Small intestine (tissue), 7 donors: Measurements from ENCODE around the gene THSD4. TPM values are rescaled to one million over a fixed set of nuclear protein-coding genes. Genes with fewer than 3 reads are reported as not detected.

ENCODE experiments used
- DNase-seq, 2 donors: peaks; one replicate each; pipeline versions ENCODE4 v3.0.0 to v3.0.0-alpha.2; 2013
- FAIRE-seq: peaks from 2 replicates; lab custom pipeline; 2012; peaks lifted over from hg19 to GRCh38; lab: Jason Lieb, UNC
- H3K27ac ChIP-seq, 3 donors: one replicate each; pipeline ENCODE4 v1.5.1; 2013; ENCODE audit warnings: low read length in 2 of 3, mild to moderate bottlenecking in 2 of 3, control low read depth in 1 of 3, inconsistent platforms in 1 of 3, low read depth in 1 of 3, moderate library complexity in 1 of 3
- H3K27me3 ChIP-seq, 3 donors: one replicate each; pipeline ENCODE4 v1.6.1; 2013; ENCODE audit warnings: low read length in 3 of 3, inconsistent platforms in 1 of 3; ENCODE audit not compliant: control insufficient read depth in 3 of 3, insufficient read depth in 3 of 3
- H3K36me3 ChIP-seq, 3 donors: one replicate each; pipeline ENCODE4 v1.6.1; 2013; ENCODE audit warnings: low read length in 3 of 3, inconsistent platforms in 1 of 3, low read depth in 1 of 3, mild to moderate bottlenecking in 1 of 3, moderate library complexity in 1 of 3; ENCODE audit not compliant: control insufficient read depth in 3 of 3, insufficient read depth in 2 of 3
- H3K4me1 ChIP-seq, 3 donors: one replicate each; pipeline ENCODE4 v1.6.1; 2013; ENCODE audit warnings: low read length in 2 of 3, inconsistent platforms in 1 of 3, low read depth in 1 of 3, mild to moderate bottlenecking in 1 of 3, moderate library complexity in 1 of 3; ENCODE audit not compliant: control insufficient read depth in 3 of 3, insufficient read depth in 2 of 3
- H3K4me3 ChIP-seq, 3 donors: one replicate each; pipeline ENCODE4 v1.5.1; 2013; ENCODE audit warnings: low read length in 3 of 3, control low read depth in 1 of 3, inconsistent platforms in 1 of 3, low read depth in 1 of 3, mild to moderate bottlenecking in 1 of 3, moderate library complexity in 1 of 3
- H3K9me3 ChIP-seq, 2 donors: one replicate each; pipeline ENCODE4 v1.6.1; 2013; ENCODE audit warnings: low read depth in 1 of 2, low read length in 1 of 2; ENCODE audit not compliant: control insufficient read depth in 2 of 2, insufficient read depth in 1 of 2
- WGBS, 3 donors: extraction: QIAGEN DNeasy Blood & Tissue Kit; methylation state at CpG; one replicate each; pipeline ENCODE4 v1.1.7; 2013; 5-methylcytosine and 5-hydroxymethylcytosine counted together
- polyA plus RNA-seq, 4 donors: library from polyadenylated mRNA; stranded (reverse) in 3 of 4; unstranded in 1 of 4; fragments of 200-250 nt in 3 of 4; fragments of 120-200 nt in 1 of 4; gene quantifications; one replicate each; pipeline versions ENCODE4 v1.2.1 to v1.2.3, GENCODE V29; 2013
- donor health status: healthy with polysubstance abuse.
- donor health status: control.
- donor health status: control.
- donor health status: Bipolar disorder and iron deficiency.
- donor health status: healthy.

Gene THSD4
- polyA plus RNA-seq, 4 donors = 3.6 to 14.4 (median 9.7) TPM

- WGBS, 3 donors = 77 to 94% (median 92%) methylated on average over 2 of the region's 2 CpGs
- H3K27me3 ChIP-seq = no peaks in the 10 kb centered on the region
- no peak for FAIRE-seq
- no peaks in the 10 kb centered on the region for H3K9me3 ChIP-seq
- H3K4me1 ChIP-seq = peaks cover 3 to 4% (median 3%) of the 10 kb centered on the region in 3 donors
- H3K36me3 ChIP-seq = no peaks in the 10 kb centered on the region
- no peak overlapping the region for H3K27ac ChIP-seq
- no peak for DNase-seq
- H3K4me3 ChIP-seq = no peak overlapping the region
Observed at GRCh38 chr15:71290881-71291635, 175.8 kb downstream of the THSD4 start.

DNA sequence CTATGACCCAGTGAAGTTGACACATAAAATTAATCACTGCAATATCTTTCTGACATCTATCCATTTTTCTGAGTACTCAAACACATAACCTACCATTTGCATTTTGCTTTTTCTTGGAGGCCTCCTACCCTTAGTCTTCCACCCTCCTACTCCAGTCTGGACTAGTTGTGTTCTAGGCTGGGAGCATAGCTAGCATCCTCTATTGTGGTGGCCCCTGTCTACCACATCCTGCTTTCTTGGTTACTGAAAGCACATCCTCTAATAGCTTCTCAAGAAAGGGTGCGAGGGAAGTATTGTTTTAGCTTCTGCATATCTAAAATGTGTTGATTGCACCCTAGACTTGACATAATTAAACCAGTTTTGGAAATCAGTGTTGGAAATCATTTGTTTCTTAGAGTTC is 176.5 kb downstream of the THSD4 start:
- Histone ChIP-seq H3K9me3 (no peaks in the 10 kb centered on the region), H3K4me1 (peaks cover 3 to 6% (median 4%) of the 10 kb centered on the region in 3 donors), H3K27ac (no peak overlapping the region), H3K36me3 (no peaks in the 10 kb centered on the region), H3K27me3 (no peaks in the 10 kb centered on the region), H3K4me3 (no peak overlapping the region)
- FAIRE-seq = no peak
- 75 to 89% (median 83%) methylated on average over 1 of the region's 1 CpG for WGBS, 3 donors
- DNase-seq = no peak

DNA sequence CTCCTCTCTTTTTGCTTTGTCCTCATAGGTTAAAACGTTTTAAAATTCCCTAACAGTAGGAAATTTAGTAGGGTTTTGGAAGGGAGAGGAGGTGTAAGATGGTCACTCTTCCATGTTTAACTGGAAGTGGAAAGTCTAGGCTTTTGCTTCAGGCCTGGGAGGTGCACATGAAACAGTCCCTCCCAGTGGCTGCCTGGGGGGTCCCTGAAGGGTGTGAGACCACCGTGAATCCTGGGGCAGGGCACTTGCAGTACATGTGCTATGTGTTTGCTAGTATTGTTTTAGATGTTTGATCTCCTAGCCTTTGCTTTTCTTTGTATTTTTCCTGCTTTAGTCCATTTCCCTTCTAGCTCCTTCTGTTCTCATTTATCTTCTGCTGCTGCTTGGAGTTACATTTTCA is 178.5 kb downstream of the THSD4 start:
- 26 to 38% (median 30%) methylated on average over 2 of the region's 2 CpGs for WGBS, 3 donors
- H3K4me1 ChIP-seq = peaks cover 3 to 6% (median 4%) of the 10 kb centered on the region in 3 donors
- H3K9me3 ChIP-seq = no peaks in the 10 kb centered on the region
- no peak overlapping the region for H3K4me3 ChIP-seq
- no peaks in the 10 kb centered on the region for H3K36me3 ChIP-seq
- FAIRE-seq (no peak), DNase-seq (no peak)
- no peaks in the 10 kb centered on the region for H3K27me3 ChIP-seq
- no peak overlapping the region for H3K27ac ChIP-seq

DNA sequence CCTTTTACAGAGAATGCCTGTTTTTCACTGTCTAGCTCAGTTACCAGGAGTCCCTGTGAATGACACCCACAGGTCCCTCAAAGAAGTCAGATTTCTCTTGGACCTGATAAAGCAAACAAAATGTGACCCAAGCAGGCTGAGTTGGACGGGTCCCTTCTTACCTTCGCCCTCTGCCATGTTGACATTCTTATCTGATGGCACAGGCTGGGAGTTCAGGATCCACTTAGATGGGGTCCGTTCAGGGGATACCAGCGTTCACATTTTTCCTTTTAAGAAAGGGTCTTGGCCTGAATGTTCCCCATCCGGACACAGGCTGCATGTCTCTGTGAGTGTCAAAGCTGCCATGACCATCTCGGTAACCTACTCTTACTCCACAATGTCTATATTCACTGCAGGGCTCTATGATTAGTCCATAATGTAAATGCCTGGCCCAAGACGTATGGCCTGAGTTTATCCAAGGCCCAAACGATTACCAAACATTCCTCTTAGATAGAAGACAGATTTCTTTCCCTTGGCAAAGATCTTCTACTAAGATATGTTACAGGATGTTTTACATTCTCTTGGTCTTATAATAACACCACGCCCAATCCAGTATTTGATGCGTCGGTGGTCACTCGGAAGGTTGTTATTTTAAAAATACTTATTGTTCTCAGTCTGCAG is 179.1 kb downstream of the THSD4 start:
- H3K27me3 ChIP-seq = no peaks in the 10 kb centered on the region
- 29 to 50% (median 39%) methylated on average over 12 of the region's 12 CpGs for WGBS, 3 donors
- H3K4me1 ChIP-seq = peaks cover 3 to 6% (median 4%) of the 10 kb centered on the region in 3 donors
- FAIRE-seq (no peak), DNase-seq (no peak)
- peak overlapping the region in 2 of 3 donors; percentile 7 to 32 for H3K27ac ChIP-seq
- no peaks in the 10 kb centered on the region for H3K9me3 ChIP-seq
- H3K36me3 ChIP-seq = no peaks in the 10 kb centered on the region
- no peak overlapping the region for H3K4me3 ChIP-seq

- 27 to 46% (median 34%) methylated on average over 6 of the region's 6 CpGs for WGBS, 3 donors
- Histone ChIP-seq H3K4me1 (peaks cover 3 to 6% (median 4%) of the 10 kb centered on the region in 3 donors), H3K27me3 (no peaks in the 10 kb centered on the region), H3K36me3 (no peaks in the 10 kb centered on the region), H3K4me3 (no peak overlapping the region), H3K9me3 (no peaks in the 10 kb centered on the region), H3K27ac (peak overlapping the region in 2 of 3 donors; percentile 15 to 32)
- FAIRE-seq (no peak), DNase-seq (peak in 1 of 2 donors; percentile 71)
Observed at GRCh38 chr15:71294911-71295602, 179.8 kb downstream of the THSD4 start.

- 27 to 44% (median 34%) methylated on average over 3 of the region's 3 CpGs for WGBS, 3 donors
- H3K9me3 ChIP-seq = no peaks in the 10 kb centered on the region
- H3K27ac ChIP-seq = peak overlapping the region in 2 of 3 donors; percentile 32 to 37
- peaks cover 3 to 6% (median 4%) of the 10 kb centered on the region in 3 donors for H3K4me1 ChIP-seq
- DNase-seq (no peak), FAIRE-seq (no peak)
- no peaks in the 10 kb centered on the region for H3K36me3 ChIP-seq
- H3K4me3 ChIP-seq = no peak overlapping the region
- no peaks in the 10 kb centered on the region for H3K27me3 ChIP-seq
Observed at GRCh38 chr15:71295603-71296314, 180.5 kb downstream of the THSD4 start.

DNA sequence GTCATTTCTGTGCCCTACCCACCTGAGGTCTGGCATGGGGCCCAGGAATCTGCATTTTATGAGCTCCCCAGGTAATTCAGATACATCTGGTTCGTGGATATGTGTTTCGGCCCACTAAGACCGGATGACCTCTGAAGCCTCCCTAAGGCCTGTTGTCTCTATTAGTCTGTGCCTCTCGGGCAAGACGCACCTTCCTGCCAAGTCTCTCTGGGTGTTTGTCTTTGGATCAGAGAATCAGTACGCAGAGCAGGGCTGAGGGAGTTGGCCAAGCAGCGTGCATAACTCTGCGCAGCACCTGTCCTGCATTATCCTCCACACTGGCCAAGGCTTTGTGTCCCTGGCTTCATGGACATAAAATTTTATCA is 181.0 kb downstream of the THSD4 start:
- DNase-seq (peak; percentile 50 to 64), FAIRE-seq (no peak)
- Histone ChIP-seq H3K4me1 (peaks cover 3 to 6% (median 4%) of the 10 kb centered on the region in 3 donors), H3K27ac (peak overlapping the region in 1 of 3 donors; percentile 37), H3K27me3 (no peaks in the 10 kb centered on the region), H3K36me3 (no peaks in the 10 kb centered on the region), H3K9me3 (no peaks in the 10 kb centered on the region), H3K4me3 (no peak overlapping the region)
- WGBS, 3 donors = 14 to 60% (median 45%) methylated on average over 8 of the region's 8 CpGs
